CD14-positive monocyte (primary cell): ENCODE measurements around the gene NENF. TPM values are rescaled to one million over a fixed set of nuclear protein-coding genes. Genes with fewer than 3 reads are reported as not detected.

ENCODE experiments used
- DNase-seq, 3 donors: peaks; one replicate each; pipeline ENCODE4 v3.0.0-alpha.2; 2011 to 2022
- H2AFZ ChIP-seq: 2 replicates; pipeline ENCODE4 v1.6.0; 2012; ENCODE audit warnings: mild to moderate bottlenecking, low read depth, low read length, inconsistent platforms; ENCODE audit not compliant: insufficient read depth, poor library complexity, severe bottlenecking
- H3K27ac ChIP-seq, 2 donors: 1 replicate in 1 of 2; 2 replicates in 1 of 2; pipeline ENCODE4 v1.5.1; 2012 to 2013; ENCODE audit warnings: low read length in 2 of 2, control low read depth in 1 of 2, inconsistent platforms in 1 of 2, low read depth in 1 of 2, mild to moderate bottlenecking in 1 of 2
- H3K27me3 ChIP-seq, 2 donors: one replicate each; pipeline versions ENCODE4 v1.6.0 to v1.6.1; 2011 to 2013; ENCODE audit warnings: low read length in 2 of 2; ENCODE audit not compliant: control insufficient read depth in 2 of 2, insufficient read depth in 2 of 2
- H3K36me3 ChIP-seq, 2 donors: replicated peaks in 1 of 2; 1 replicate in 1 of 2; 2 replicates in 1 of 2; pipeline versions ENCODE4 v1.5.1 to v1.6.1; 2012 to 2013; ENCODE audit warnings: low read length in 2 of 2, control low read depth in 1 of 2, inconsistent platforms in 1 of 2, mild to moderate bottlenecking in 1 of 2; ENCODE audit not compliant: insufficient read depth in 2 of 2, control insufficient read depth in 1 of 2
- H3K4me1 ChIP-seq, 2 donors: 1 replicate in 1 of 2; 2 replicates in 1 of 2; pipeline versions ENCODE4 v1.5.1 to v1.6.1; 2012 to 2013; ENCODE audit warnings: low read length in 2 of 2, control low read depth in 1 of 2, inconsistent platforms in 1 of 2, mild to moderate bottlenecking in 1 of 2, moderate library complexity in 1 of 2; ENCODE audit not compliant: insufficient read depth in 2 of 2, control insufficient read depth in 1 of 2
- H3K4me2 ChIP-seq: replicated peaks from 2 replicates; pipeline ENCODE3; 2012; ENCODE audit warnings: low read length, moderate library complexity, mild to moderate bottlenecking; ENCODE audit not compliant: poor library complexity, severe bottlenecking; ENCODE audit errors: extremely low read depth
- H3K4me3 ChIP-seq, 3 experiments: fragments of 200-600 bp in 1 of 3; sonication (generic) in 1 of 3; replicated peaks in 1 of 3; 1 replicate in 2 of 3; 2 replicates in 1 of 3; pipeline ENCODE4 v1.5.1; 2011 to 2013; ENCODE audit warnings: low read length in 3 of 3, mild to moderate bottlenecking in 3 of 3, control low read depth in 2 of 3, low read depth in 2 of 3, inconsistent platforms in 1 of 3, moderate library complexity in 1 of 3
- H3K79me2 ChIP-seq: 2 replicates; pipeline ENCODE4 v1.6.0; 2012; ENCODE audit warnings: mild to moderate bottlenecking, control low read depth, inconsistent platforms, low read length, moderate library complexity; ENCODE audit not compliant: insufficient read depth
- H3K9ac ChIP-seq: 2 replicates; pipeline ENCODE4 v1.6.0; 2017; ENCODE audit warnings: low read length, mild to moderate bottlenecking; ENCODE audit not compliant: insufficient read depth, poor library complexity, severe bottlenecking
- H3K9me3 ChIP-seq, 2 donors: replicated peaks in 1 of 2; 1 replicate in 1 of 2; 2 replicates in 1 of 2; pipeline versions ENCODE4 v1.5.1 to v1.6.1; 2012 to 2013; ENCODE audit warnings: low read length in 2 of 2, control low read depth in 1 of 2; ENCODE audit not compliant: control insufficient read depth in 1 of 2, insufficient read depth in 1 of 2
- H4K20me1 ChIP-seq: 2 replicates; pipeline ENCODE4 v1.6.0; 2012; ENCODE audit warnings: mild to moderate bottlenecking, low read length, control low read depth, moderate library complexity; ENCODE audit not compliant: insufficient read depth
- H3K27ac Mint-ChIP-seq, 7 donors: one replicate each; pipeline ENCODE4 v1.8.0; 2020; ENCODE audit warnings: mild to moderate bottlenecking in 7 of 7, mixed read lengths in 7 of 7, moderate library complexity in 6 of 7, inconsistent platforms in 2 of 7
- H3K27me3 Mint-ChIP-seq, 3 donors: one replicate each; pipeline ENCODE4 v1.8.0; 2021 to 2022; ENCODE audit warnings: low read depth in 3 of 3, mild to moderate bottlenecking in 3 of 3, mixed read lengths in 3 of 3, moderate library complexity in 3 of 3, inconsistent platforms in 1 of 3
- H3K36me3 Mint-ChIP-seq, 2 donors: one replicate each; pipeline ENCODE4 v1.8.0; 2020; ENCODE audit warnings: mixed read lengths in 2 of 2, inconsistent platforms in 1 of 2, mild to moderate bottlenecking in 1 of 2
- H3K4me1 Mint-ChIP-seq: one replicate; pipeline ENCODE4 v1.8.0; 2020; ENCODE audit warnings: mild to moderate bottlenecking, mixed read lengths
- H3K4me3 Mint-ChIP-seq, 2 donors: one replicate each; pipeline ENCODE4 v1.8.0; 2020; ENCODE audit warnings: mild to moderate bottlenecking in 2 of 2, mixed read lengths in 2 of 2, moderate library complexity in 1 of 2
- H3K9me3 Mint-ChIP-seq, 7 donors: one replicate each; pipeline ENCODE4 v1.8.0; 2020 to 2022; ENCODE audit warnings: mixed read lengths in 7 of 7, mild to moderate bottlenecking in 6 of 7, moderate library complexity in 6 of 7, inconsistent platforms in 2 of 7
- WGBS: methylation state at CpG from one replicate; pipeline ENCODE4 v1.1.5; 2013; ENCODE audit warnings: missing lambda C conversion rate; ENCODE audit not compliant: insufficient coverage; 5-methylcytosine and 5-hydroxymethylcytosine counted together
- intact Hi-C, 2 donors: fragments of 100-400 bp; cut with micrococcal nuclease; formaldehyde crosslinking; loops; one replicate each; pipeline versions ENCODE4 v1.15.0 to v1.15.1; 2023
- polyA plus RNA-seq, 3 donors: library from polyadenylated mRNA; depleted of rRNA in 1 of 3; unstranded in 2 of 3; stranded (reverse) in 1 of 3; fragments of 300-500 nt in 2 of 3; fragments of >200 nt in 1 of 3; fragmentation: Illumina TruSeq in 2 of 3; gene quantifications; 1 replicate in 2 of 3; 2 replicates in 1 of 3; pipeline ENCODE4 v1.2.3, GENCODE V29; 2012 to 2021
- TF ChIP-seq, protein P1 (sequence below): fragments of 200-600 bp; IDR thresholded peaks from one replicate; pipeline ENCODE4 v1.8.0; 2022; ENCODE audit warnings: antibody characterized with exemption, mild to moderate bottlenecking

The NENF gene
- polyA plus RNA-seq, 3 donors = 9.7 to 56.4 (median 42.3) TPM

- no peaks in the 10 kb centered on the region for H3K27me3 ChIP-seq
- peak overlapping the region; percentile 94 to 100 (median 97) for H3K27ac Mint-ChIP-seq
- no CpG with 5 or more reads among the region's 4 CpGs for WGBS
- H3K9me3 ChIP-seq = no peaks in the 10 kb centered on the region
- no peak for DNase-seq
- H3K79me2 ChIP-seq = no peaks in the 10 kb centered on the region
- H3K4me2 ChIP-seq = no peak overlapping the region
- no peak overlapping the region for H3K4me3 Mint-ChIP-seq
- intact Hi-C loops = loop anchor here in 1 of 2 donors (2.0 to 5.0 kb wide), 2 partner anchors 72 to 123 kb away; partner anchors contain the start of gene ATF3
- no peak overlapping the region for H3K4me3 ChIP-seq
- peaks cover 72% of the 10 kb centered on the region for H3K4me1 Mint-ChIP-seq
- H4K20me1 ChIP-seq = no peaks in the 10 kb centered on the region
- peak overlapping the region; percentile 39 for H3K9ac ChIP-seq
- no peaks in the 10 kb centered on the region for H3K9me3 Mint-ChIP-seq
- peaks cover 1 to 6% of the 10 kb centered on the region in 2 donors for H3K36me3 Mint-ChIP-seq
- TF ChIP-seq, protein P1, sequence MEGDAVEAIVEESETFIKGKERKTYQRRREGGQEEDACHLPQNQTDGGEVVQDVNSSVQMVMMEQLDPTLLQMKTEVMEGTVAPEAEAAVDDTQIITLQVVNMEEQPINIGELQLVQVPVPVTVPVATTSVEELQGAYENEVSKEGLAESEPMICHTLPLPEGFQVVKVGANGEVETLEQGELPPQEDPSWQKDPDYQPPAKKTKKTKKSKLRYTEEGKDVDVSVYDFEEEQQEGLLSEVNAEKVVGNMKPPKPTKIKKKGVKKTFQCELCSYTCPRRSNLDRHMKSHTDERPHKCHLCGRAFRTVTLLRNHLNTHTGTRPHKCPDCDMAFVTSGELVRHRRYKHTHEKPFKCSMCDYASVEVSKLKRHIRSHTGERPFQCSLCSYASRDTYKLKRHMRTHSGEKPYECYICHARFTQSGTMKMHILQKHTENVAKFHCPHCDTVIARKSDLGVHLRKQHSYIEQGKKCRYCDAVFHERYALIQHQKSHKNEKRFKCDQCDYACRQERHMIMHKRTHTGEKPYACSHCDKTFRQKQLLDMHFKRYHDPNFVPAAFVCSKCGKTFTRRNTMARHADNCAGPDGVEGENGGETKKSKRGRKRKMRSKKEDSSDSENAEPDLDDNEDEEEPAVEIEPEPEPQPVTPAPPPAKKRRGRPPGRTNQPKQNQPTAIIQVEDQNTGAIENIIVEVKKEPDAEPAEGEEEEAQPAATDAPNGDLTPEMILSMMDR = no peak
- peaks cover 4 to 6% (median 4%) of the 10 kb centered on the region in 3 donors for H3K27me3 Mint-ChIP-seq
- peak overlapping the region; percentile 76 to 91 for H3K27ac ChIP-seq
- no peak overlapping the region for H2AFZ ChIP-seq
- H3K36me3 ChIP-seq = no peaks in the 10 kb centered on the region
- H3K4me1 ChIP-seq = peaks cover 40 to 42% of the 10 kb centered on the region in 2 donors
Observed at GRCh38 chr1:212485571-212485912, 52.8 kb downstream of the NENF start.

- Histone ChIP-seq H3K27ac (peak overlapping the region; percentile 76 to 91), H3K36me3 (no peaks in the 10 kb centered on the region), H3K79me2 (no peaks in the 10 kb centered on the region), H4K20me1 (no peaks in the 10 kb centered on the region), H3K4me3 (no peak overlapping the region), H3K27me3 (no peaks in the 10 kb centered on the region), H2AFZ (no peak overlapping the region), H3K9ac (peak overlapping the region; percentile 68), H3K4me2 (no peak overlapping the region), H3K4me1 (peaks cover 45 to 47% of the 10 kb centered on the region in 2 donors), H3K9me3 (no peaks in the 10 kb centered on the region)
- intact Hi-C loops = loop anchor here in 1 of 2 donors (2.0 to 5.0 kb wide), 2 partner anchors 71 to 123 kb away; partner anchors contain the start of gene ATF3
- Mint-ChIP-seq H3K27me3 (peaks cover 4% of the 10 kb centered on the region in 3 donors), H3K4me3 (peak overlapping the region; percentile 21 to 60), H3K4me1 (peaks cover 74% of the 10 kb centered on the region), H3K9me3 (peaks cover 0 to under 1% (median 0%) of the 10 kb centered on the region in 7 donors), H3K36me3 (peaks cover 1 to 6% of the 10 kb centered on the region in 2 donors), H3K27ac (peak overlapping the region; percentile 94 to 100 (median 97))
- peak; percentile 98 to 100 (median 99) for DNase-seq
- WGBS = 29% methylated on average over 4 of the region's 10 CpGs
- TF ChIP-seq, protein P1 = no peak
Observed at GRCh38 chr1:212485913-212486618, 53.3 kb downstream of the NENF start.
